ENCODE results near the gene GALM. TPM values are rescaled to one million over a fixed set of nuclear protein-coding genes. Genes with fewer than 3 reads are reported as not detected.
A peak's percentile ranks its signal among the peaks of the same experiment; 100 is the strongest.

Gene GALM
- total and polyA plus RNA-seq, 10 of the 15 experiments (the other 5 are each of a cell fraction or from before 2014, with no cell fraction given) = 1.1 to 4.0 (median 1.7) TPM

GRCh38 chr2:38619458-38620164 is 46.3 kb upstream of the GALM start (continued):
- TF ChIP-seq DPF2 (IDR thresholded peaks at IDR 0.05) = peak; percentile 72
- TF ChIP-seq CHD4 (IDR thresholded peaks at IDR 0.05) = no peak
- TF ChIP-seq IKZF1 (conservative IDR thresholded peaks at IDR 0.05) = peak; percentile 89
- TF ChIP-seq WRNIP1 (IDR thresholded peaks at IDR 0.05; ENCODE audit: borderline replicate concordance, low read depth, low read length) = no peak
- no peak for TF ChIP-seq NR2F1 (conservative IDR thresholded peaks at IDR 0.05)
- TF ChIP-seq NFIC (IDR thresholded peaks at IDR 0.05; ENCODE audit: low read depth, low read length) = peak; percentile 60; the same call in 1 of the 2 replicates
- no peak for TF ChIP-seq CEBPB (IDR thresholded peaks at IDR 0.05; ENCODE audit: borderline replicate concordance in 1 of 2, low read depth in 2 of 2, low read length in 2 of 2)
- peak; percentile 73 for TF ChIP-seq MTA2 (IDR thresholded peaks at IDR 0.05; ENCODE audit: low read depth)
- no peak for TF ChIP-seq BRCA1 (IDR thresholded peaks at IDR 0.05; ENCODE audit: low read depth, low read length)
- peak in 1 of 2 experiments; percentile 48; a peak in 1 of 4 replicates for TF ChIP-seq EP300 (IDR thresholded peaks at IDR 0.05; ENCODE audit: borderline replicate concordance in 1 of 2, control insufficient read depth in 1 of 2, low read depth in 2 of 2, low read length in 2 of 2)
- TF ChIP-seq EED (IDR thresholded peaks at IDR 0.05; ENCODE audit: low read depth) = peak; percentile 51
- TF ChIP-seq IRF5 (IDR thresholded peaks at IDR 0.05; ENCODE audit: borderline replicate concordance) = no peak
- no peak for TF ChIP-seq CHD1 (IDR thresholded peaks at IDR 0.05; ENCODE audit: low read depth, low read length)
- TF ChIP-seq PKNOX1 (IDR thresholded peaks at IDR 0.05) = no peak
- TF ChIP-seq ATF7 (IDR thresholded peaks at IDR 0.05; ENCODE audit: low read depth) = peak; percentile 51; the same call in 1 of the 2 replicates
- TF ChIP-seq HCFC1 (IDR thresholded peaks at IDR 0.05; ENCODE audit: low read length) = no peak
- no peak for TF ChIP-seq MYC (IDR thresholded peaks at IDR 0.05; ENCODE audit: insufficient read depth, insufficient read length, insufficient replicate concordance, low read length, severe bottlenecking)
- TF ChIP-seq SPI1 (IDR thresholded peaks at IDR 0.05; ENCODE audit: borderline replicate concordance, insufficient read depth, low read depth, low read length) = peak; percentile 94
- no peak for TF ChIP-seq ETV6 (conservative IDR thresholded peaks at IDR 0.05 in 1 of 2, IDR thresholded peaks at IDR 0.05 in 1 of 2; ENCODE audit: borderline replicate concordance in 1 of 2, low read depth in 1 of 2)
- TF ChIP-seq CREB1 (IDR thresholded peaks at IDR 0.05; ENCODE audit: low read depth) = no peak
- no peak for TF ChIP-seq LARP7 (IDR thresholded peaks at IDR 0.05)
- TF ChIP-seq KDM1A (IDR thresholded peaks at IDR 0.05; ENCODE audit: borderline replicate concordance) = no peak
- TF ChIP-seq RELB (IDR thresholded peaks at IDR 0.05; ENCODE audit: low read depth) = peak; percentile 90
- TF ChIP-seq ZNF217 (IDR thresholded peaks at IDR 0.05) = 0 out of 2 replicates have a peak, but pooled peaks have one; percentile 59
